NT2/D1 (cell line): ENCODE measurements around the gene SH3PXD2A.

Source experiments
- SUZ12 ChIP-seq: IDR thresholded peaks from 2 replicates; pipeline ENCODE4 v1.6.1; 2011; ENCODE audit not compliant: insufficient read length, insufficient read depth; ENCODE audit errors: extremely low read depth
- YY1 ChIP-seq: IDR thresholded peaks from 2 replicates; pipeline ENCODE4 v1.6.1; 2011; ENCODE audit not compliant: insufficient read length, insufficient read depth
- ZNF274 ChIP-seq: IDR thresholded peaks from 2 replicates; pipeline ENCODE4 v1.6.1; 2011; ENCODE audit warnings: mild to moderate bottlenecking, low read depth, low read length

DNA sequence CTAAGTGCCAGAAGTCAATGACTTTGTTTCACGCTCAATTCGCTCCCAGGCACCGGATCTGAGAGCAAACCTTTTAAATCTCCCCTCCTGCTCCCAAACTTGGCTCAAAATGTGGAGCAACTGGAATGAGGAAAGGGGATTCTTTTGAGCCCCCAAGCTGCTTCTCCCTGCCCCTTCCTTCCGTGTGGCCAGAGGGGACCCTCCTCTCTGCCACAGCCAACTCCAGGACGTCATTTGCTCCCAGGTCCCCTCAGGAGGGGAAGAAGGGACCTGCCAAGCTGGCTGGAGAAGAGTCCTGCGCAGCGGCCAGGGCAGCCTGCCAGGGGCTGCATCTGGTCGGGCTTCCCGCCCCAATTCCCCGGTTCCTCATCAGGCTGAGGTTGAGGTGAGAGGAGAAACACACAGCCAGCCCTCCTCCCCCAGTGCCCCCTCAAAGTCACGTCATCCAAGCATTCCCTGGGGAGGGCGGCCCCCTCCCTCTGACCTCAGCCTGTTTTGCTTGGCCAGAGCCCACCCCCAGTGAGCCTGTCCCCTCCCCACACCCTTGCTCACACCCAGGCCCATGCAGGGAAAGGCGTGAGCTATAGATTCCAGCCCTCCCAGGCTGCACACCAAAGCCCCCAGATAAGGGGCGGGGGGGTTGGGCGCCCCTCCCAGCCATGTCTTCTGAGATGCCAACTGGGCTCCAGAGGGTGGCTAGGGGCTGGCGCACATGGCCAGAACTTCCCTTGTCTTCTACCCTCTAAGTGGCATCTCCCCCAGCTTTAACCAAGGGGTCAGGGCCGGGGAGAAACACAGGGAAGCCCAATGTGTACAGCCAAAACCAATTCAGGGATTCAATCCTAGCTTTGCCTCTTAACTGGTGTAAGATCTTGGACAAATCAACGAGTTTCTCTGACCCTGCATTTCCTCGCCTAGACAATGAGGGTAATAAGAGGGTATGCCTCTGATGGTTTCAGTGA is 35.0 kb downstream of the SH3PXD2A start:
- no peak for TF ChIP-seq SUZ12
- no peak for TF ChIP-seq YY1
- no peak for TF ChIP-seq ZNF274
